Vagina (tissue), 2 donors: ENCODE measurements around the gene FAM3C.

ENCODE experiments used
- CTCF ChIP-seq, 3 experiments: fragments of 450-650 bp in 2 of 3; fragments of 200-600 bp in 1 of 3; sonication (generic) in 1 of 3; IDR thresholded peaks; one replicate each; pipeline ENCODE4 v1.5.1; 2017 to 2019; ENCODE audit warnings: antibody characterized with exemption in 3 of 3, mild to moderate bottlenecking in 2 of 3, moderate library complexity in 2 of 3
- POLR2A ChIP-seq, 2 donors: fragments of 450-650 bp; IDR thresholded peaks; one replicate each; pipeline ENCODE4 v1.6.1; 2017; ENCODE audit warnings: antibody characterized with exemption in 2 of 2, mild to moderate bottlenecking in 2 of 2, moderate library complexity in 2 of 2
- POLR2AphosphoS5 ChIP-seq, 2 donors: sonication (generic); formaldehyde crosslinking; IDR thresholded peaks; one replicate each; pipeline ENCODE4 v1.9.0; 2017; ENCODE audit warnings: antibody characterized with exemption in 2 of 2, mild to moderate bottlenecking in 2 of 2, low read depth in 1 of 2; ENCODE audit not compliant: insufficient read depth in 1 of 2

GRCh38 chr7:121373177-121373576 is 22.9 kb downstream of the FAM3C start:
- TF ChIP-seq CTCF (IDR thresholded peaks at IDR 0.05) = no peak
- no peak for TF ChIP-seq POLR2A (IDR thresholded peaks at IDR 0.05)
- TF ChIP-seq POLR2AphosphoS5 (IDR thresholded peaks at IDR 0.05; ENCODE audit: insufficient read depth in 1 of 2, low read depth in 1 of 2) = no peak
